Aortic smooth muscle cell (primary cell): ENCODE data around the gene FOCAD. TPM values are rescaled to one million over a fixed set of nuclear protein-coding genes. Genes with fewer than 3 reads are reported as not detected.

ENCODE experiments used
- total RNA-seq: library from RNA; depleted of rRNA; stranded (reverse); fragments of >200 nt; gene quantifications from 2 replicates; pipeline ENCODE4 v1.2.3, GENCODE V29; 2014

The FOCAD gene, protein sequence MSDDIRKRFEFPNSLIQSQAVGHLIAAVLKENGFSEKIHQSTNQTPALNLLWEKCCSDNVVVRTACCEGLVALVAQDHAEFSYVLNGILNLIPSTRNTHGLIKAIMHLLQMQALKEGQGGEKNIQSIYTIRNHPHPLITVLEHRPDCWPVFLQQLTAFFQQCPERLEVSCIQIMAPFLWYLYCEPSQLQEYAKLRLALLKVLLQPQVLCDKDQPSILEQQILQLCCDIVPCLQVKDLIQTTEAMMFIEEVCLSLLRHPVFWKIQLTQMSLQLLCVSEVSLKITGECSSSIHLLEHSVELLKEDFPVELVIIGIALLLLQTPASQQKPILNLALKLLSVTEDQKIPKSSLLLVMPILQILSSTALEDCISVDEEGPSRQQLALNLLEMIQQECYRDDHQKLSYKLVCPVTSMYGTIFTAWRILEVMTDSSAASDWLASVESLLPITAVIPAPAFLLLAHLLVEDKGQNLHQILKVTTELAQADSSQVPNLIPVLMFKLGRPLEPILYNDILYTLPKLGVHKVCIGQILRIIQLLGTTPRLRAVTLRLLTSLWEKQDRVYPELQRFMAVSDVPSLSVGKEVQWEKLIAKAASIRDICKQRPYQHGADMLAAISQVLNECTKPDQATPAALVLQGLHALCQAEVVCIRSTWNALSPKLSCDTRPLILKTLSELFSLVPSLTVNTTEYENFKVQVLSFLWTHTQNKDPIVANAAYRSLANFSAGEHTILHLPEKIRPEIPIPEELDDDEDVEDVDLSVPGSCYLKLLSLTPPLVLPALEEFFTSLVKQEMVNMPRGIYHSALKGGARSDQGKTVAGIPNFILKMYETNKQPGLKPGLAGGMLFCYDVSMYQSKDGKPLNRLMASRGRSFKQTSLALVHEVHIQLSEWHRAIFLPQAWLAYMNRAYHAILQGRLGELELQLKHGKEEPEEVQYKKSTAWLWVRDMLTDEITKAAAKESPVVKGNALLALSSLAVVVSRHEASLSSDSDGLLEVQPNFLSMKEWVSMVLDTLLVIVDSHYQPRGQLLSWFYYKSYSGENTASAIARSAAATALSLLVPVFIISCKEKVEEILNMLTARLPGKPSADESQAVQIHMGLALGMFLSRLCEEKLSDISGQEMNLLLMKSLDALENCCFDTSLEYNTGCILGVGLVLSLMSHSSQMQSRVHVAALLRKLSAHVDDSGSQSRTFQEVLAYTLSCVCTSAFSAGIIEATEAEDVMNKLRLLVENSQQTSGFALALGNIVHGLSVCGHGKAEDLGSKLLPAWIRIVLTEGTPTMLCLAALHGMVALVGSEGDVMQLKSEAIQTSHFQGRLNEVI (N-terminal part only)
- total RNA-seq: 87.0 and 91.8 TPM in 2 replicates

DNA sequence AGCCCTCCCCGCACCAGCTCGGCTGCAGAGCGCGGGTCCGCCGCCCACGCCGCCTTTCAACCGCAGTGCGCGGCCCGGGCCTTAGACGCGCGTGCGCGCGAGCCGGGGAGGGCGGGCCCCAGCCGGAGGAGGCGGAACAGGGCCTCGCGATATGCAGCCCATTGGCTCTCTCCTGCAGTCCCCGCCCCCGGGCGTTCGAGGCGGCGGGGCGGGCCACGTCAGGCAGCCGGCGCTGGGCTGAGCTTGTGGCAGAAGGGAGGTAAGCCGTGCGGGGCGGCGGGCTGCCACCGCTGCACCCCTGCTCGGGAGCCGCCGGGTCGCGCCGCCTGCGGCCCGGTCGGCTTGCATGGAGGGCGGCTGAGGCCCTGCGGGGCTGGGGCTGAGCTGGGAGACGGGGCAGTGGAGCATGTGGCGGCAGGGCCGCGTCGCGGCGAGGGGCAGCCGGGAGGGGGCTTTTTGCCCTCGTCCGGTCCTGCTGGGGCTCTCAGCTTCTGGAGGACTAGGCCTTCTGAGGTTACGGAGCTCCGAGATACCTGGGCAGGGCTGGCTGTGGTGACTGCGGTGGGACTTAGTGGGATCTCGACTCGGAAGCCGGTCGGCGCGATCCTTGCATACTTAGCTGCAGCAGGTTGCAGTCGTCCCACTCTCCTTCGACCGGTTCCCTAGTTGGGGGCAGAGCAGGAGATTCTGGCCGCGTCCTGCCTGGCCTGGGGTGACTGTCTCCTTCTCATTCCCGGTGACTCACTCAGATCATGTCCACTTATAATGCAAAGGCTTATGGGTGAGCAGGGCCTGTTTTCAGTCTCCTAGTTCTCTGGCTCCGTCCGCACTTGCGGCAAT is at the start of gene FOCAD:
Gene FOCAD (plus strand): TSS at position 225 of the 840 bp plus-strand sequence. CDS start 31,095 bp downstream, outside the sequence.

DNA sequence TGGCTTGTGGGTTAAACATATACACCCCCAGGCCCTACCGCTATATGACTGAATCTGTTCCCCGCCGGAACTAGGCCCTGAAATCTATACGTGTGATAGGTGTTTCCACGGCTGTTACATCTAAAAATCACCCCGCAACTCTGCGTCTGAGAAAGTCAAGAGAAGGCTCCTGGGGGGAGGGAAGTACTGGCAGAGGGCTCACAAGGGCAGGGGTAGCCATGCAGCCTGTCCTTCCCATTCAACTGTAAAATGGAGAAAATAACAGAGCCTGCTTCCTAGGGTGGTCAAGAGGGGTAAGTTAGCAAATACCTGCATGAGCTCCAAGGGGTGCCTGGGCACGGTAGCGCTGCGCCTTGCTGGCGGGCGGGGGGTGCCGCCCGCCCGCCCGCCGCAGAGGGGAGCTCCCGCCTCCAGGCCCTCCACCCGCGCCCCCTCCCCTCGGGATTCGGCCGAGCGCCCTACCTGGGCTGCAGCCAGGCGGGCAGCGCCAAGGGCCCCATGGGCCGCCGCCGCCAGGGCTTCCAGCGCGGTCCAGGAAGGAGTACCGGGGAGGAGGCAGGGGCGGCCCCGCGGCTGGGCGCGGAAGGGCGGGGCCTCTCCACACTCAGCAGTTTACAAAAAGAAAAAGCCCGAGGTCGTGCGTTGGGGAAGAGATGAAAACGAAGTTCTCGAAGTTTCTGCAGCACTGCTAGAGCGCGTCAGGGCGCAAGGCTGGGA is 347.2 kb downstream of the FOCAD start, which contains the start of gene HACD4:
Gene HACD4 (minus strand): TSS at position 550 of the 717 bp plus-strand sequence. CDS start 50 bp downstream, at position 500.

Other genes with a start within 250 kb of the FOCAD start
- 16.1 and 21.6 TPM in 2 replicates for gene MLLT3, start 61.8 kb upstream of the FOCAD start, total RNA-seq